Measurements from ENCODE around the gene NRXN3.

DNA sequence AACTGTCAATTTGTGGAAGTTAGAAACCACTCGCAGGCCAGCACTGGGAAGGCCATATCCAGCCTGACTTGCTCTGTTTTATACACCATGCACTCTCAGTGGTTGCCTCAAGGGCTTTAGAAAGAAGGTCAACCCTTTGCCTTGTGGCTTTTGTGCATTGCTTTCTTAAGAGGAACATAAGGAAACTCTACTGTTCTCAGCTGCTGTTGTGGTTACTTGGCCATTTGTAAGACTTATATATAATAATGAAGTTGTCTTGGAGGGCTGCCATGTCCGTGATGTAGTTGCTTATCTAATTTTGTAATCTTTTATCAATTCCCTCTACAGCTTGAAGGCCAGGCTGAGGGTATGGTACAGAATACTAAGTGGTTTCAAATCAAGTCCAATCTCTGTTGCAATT is 1403.3 kb downstream of the NRXN3 start:
- TF ChIP-seq, protein P1, sequence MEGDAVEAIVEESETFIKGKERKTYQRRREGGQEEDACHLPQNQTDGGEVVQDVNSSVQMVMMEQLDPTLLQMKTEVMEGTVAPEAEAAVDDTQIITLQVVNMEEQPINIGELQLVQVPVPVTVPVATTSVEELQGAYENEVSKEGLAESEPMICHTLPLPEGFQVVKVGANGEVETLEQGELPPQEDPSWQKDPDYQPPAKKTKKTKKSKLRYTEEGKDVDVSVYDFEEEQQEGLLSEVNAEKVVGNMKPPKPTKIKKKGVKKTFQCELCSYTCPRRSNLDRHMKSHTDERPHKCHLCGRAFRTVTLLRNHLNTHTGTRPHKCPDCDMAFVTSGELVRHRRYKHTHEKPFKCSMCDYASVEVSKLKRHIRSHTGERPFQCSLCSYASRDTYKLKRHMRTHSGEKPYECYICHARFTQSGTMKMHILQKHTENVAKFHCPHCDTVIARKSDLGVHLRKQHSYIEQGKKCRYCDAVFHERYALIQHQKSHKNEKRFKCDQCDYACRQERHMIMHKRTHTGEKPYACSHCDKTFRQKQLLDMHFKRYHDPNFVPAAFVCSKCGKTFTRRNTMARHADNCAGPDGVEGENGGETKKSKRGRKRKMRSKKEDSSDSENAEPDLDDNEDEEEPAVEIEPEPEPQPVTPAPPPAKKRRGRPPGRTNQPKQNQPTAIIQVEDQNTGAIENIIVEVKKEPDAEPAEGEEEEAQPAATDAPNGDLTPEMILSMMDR (IDR thresholded peaks at IDR 0.05) = no peak
- no peak for TF ChIP-seq SIN3A (IDR thresholded peaks at IDR 0.05; ENCODE audit: borderline replicate concordance, insufficient read depth, low read depth, low read length)

All from Panc1 (cell line).